HepG2 (cell line): ENCODE data around the gene C2orf42. TPM values are rescaled to one million over a fixed set of nuclear protein-coding genes. Genes with fewer than 3 reads are reported as not detected.
A peak's percentile ranks its signal among the peaks of the same experiment; 100 is the strongest.

Experiments used
- ARNT2 ChIP-seq: sonication (generic); formaldehyde crosslinking; IDR thresholded peaks from 2 replicates; pipeline ENCODE4 v1.8.0; 2022; ENCODE audit warnings: mild to moderate bottlenecking, low read depth, missing genetic modification reagents, moderate library complexity
- CHCHD3 ChIP-seq: sonication (generic); formaldehyde crosslinking; IDR thresholded peaks from 2 replicates; pipeline ENCODE4 v1.8.0; 2022; ENCODE audit warnings: mild to moderate bottlenecking, missing genetic modification reagents, moderate library complexity
- DZIP1 ChIP-seq: sonication (generic); formaldehyde crosslinking; IDR thresholded peaks from 2 replicates; pipeline ENCODE4 v1.5.0; 2020; ENCODE audit warnings: mild to moderate bottlenecking, missing genetic modification reagents
- EED ChIP-seq: sonication (generic); formaldehyde crosslinking; IDR thresholded peaks from 2 replicates; pipeline ENCODE4 v1.5.0; 2020; ENCODE audit warnings: mild to moderate bottlenecking, missing genetic modification reagents
- GLI4 ChIP-seq: sonication (generic); formaldehyde crosslinking; IDR thresholded peaks from 2 replicates; pipeline ENCODE4 v1.5.1; 2020; ENCODE audit warnings: missing genetic modification reagents, mild to moderate bottlenecking, moderate library complexity, borderline replicate concordance
- HNF4G ChIP-seq, 2 experiments: sonication (generic) in 1 of 2; formaldehyde crosslinking in 1 of 2; IDR thresholded peaks; 2 replicates each; pipeline versions ENCODE4 v1.4.0 to v1.6.1; 2011 to 2020; ENCODE audit warnings: borderline replicate concordance in 2 of 2, low read depth in 2 of 2, mild to moderate bottlenecking in 2 of 2, low read length in 1 of 2, missing genetic modification reagents in 1 of 2, moderate library complexity in 1 of 2
- HNRNPL ChIP-seq: fragments of 200-400 bp; formaldehyde crosslinking; IDR thresholded peaks from 2 replicates; pipeline ENCODE4 v1.6.1; 2017; ENCODE audit warnings: mild to moderate bottlenecking, low read depth, low read length
- NAIF1 ChIP-seq: sonication (generic); formaldehyde crosslinking; IDR thresholded peaks from 2 replicates; pipeline ENCODE4 v1.5.0; 2020; ENCODE audit warnings: mild to moderate bottlenecking, missing genetic modification reagents, borderline replicate concordance
- PCBP2 ChIP-seq: fragments of 200-400 bp; formaldehyde crosslinking; optimal IDR thresholded peaks from 2 replicates; pipeline ENCODE3; 2018; ENCODE audit warnings: low read length, low read depth; ENCODE audit not compliant: poor library complexity, severe bottlenecking
- RARA ChIP-seq: IDR thresholded peaks from 2 replicates; pipeline ENCODE4 v1.6.1; 2016; ENCODE audit warnings: missing genetic modification reagents, missing compliant biosample characterization
- SOX5 ChIP-seq: IDR thresholded peaks from 2 replicates; pipeline ENCODE4 v1.6.1; 2016; ENCODE audit warnings: borderline replicate concordance
- TMF1 ChIP-seq: sonication (generic); formaldehyde crosslinking; IDR thresholded peaks from 2 replicates; pipeline ENCODE4 v1.8.1; 2022; ENCODE audit warnings: low read depth, missing genetic modification reagents
- ZBTB7A ChIP-seq: sonication (generic); formaldehyde crosslinking; IDR thresholded peaks from 2 replicates; pipeline ENCODE4 v1.8.0; 2022; ENCODE audit warnings: mild to moderate bottlenecking, missing genetic modification reagents
- ZMAT3 ChIP-seq: sonication (generic); formaldehyde crosslinking; conservative IDR thresholded peaks from 2 replicates; pipeline ENCODE4 v1.7.0; 2021; ENCODE audit warnings: missing genetic modification reagents
- ZNF563 ChIP-seq: sonication (generic); formaldehyde crosslinking; IDR thresholded peaks from 2 replicates; pipeline ENCODE4 v1.8.0; 2022; ENCODE audit warnings: mild to moderate bottlenecking, moderate library complexity, missing genetic modification reagents
- ZNF678 ChIP-seq: sonication (generic); formaldehyde crosslinking; IDR thresholded peaks from 2 replicates; pipeline ENCODE4 v1.4.0; 2020; ENCODE audit warnings: mild to moderate bottlenecking, missing genetic modification reagents
- ZNF691 ChIP-seq: sonication (generic); formaldehyde crosslinking; IDR thresholded peaks from 2 replicates; pipeline ENCODE4 v1.4.0; 2020; ENCODE audit warnings: missing genetic modification reagents, low read depth, mild to moderate bottlenecking, borderline replicate concordance
- ZNF782 ChIP-seq: sonication (generic); formaldehyde crosslinking; IDR thresholded peaks from 2 replicates; pipeline ENCODE4 v1.4.0; 2020; ENCODE audit warnings: missing genetic modification reagents, mild to moderate bottlenecking, borderline replicate concordance
- ZNF816 ChIP-seq: sonication (generic); formaldehyde crosslinking; IDR thresholded peaks from 2 replicates; pipeline ENCODE4 v1.8.0; 2022; ENCODE audit warnings: missing genetic modification reagents, mild to moderate bottlenecking, borderline replicate concordance
- ZNF879 ChIP-seq: sonication (generic); formaldehyde crosslinking; IDR thresholded peaks from 2 replicates; pipeline ENCODE4 v1.8.1; 2023; ENCODE audit warnings: missing genetic modification reagents
- polyA plus RNA-seq, 8 experiments: library from polyadenylated mRNA; depleted of rRNA in 3 of 8; stranded (reverse) in 7 of 8; unstranded in 1 of 8; fragments of >200 nt; fragmentation: Illumina TruSeq in 4 of 8; extraction: Trizol in 4 of 8; gene quantifications; 2 replicates each; pipeline versions ENCODE4 v1.2.1 to v1.2.3, GENCODE V29; 2011 to 2016; ENCODE audit warnings: low read depth in 4 of 8, missing spikeins in 1 of 8, mixed read lengths in 1 of 8; ENCODE audit not compliant: insufficient read depth in 1 of 8
- total RNA-seq, 5 experiments: library from RNA; depleted of rRNA; stranded (reverse); fragments of >200 nt; fragmentation: Illumina TruSeq; extraction: Trizol; gene quantifications; 2 replicates each; pipeline ENCODE4 v1.2.3, GENCODE V29; 2016; ENCODE audit warnings: low read depth in 1 of 5
- TF ChIP-seq, protein P1 (sequence below): sonication (generic); formaldehyde crosslinking; conservative IDR thresholded peaks from 2 replicates; pipeline ENCODE4 v1.8.1; 2023; ENCODE audit warnings: missing genetic modification reagents
- TF ChIP-seq, protein P2 (sequence below): IDR thresholded peaks from 2 replicates; pipeline ENCODE4 v1.6.1; 2016

C2orf42 gene
- total and polyA plus RNA-seq, 2 of the 13 experiments (the other 11 are each of a cell fraction or from before 2014, with no cell fraction given) = 9.3 to 9.9 TPM

- TF ChIP-seq ZMAT3 (CRISPR knock-in tag) = no peak
- no peak for TF ChIP-seq NAIF1 (CRISPR knock-in tag)
- TF ChIP-seq RARA (CRISPR knock-in tag) = no peak
- TF ChIP-seq, protein P1, sequence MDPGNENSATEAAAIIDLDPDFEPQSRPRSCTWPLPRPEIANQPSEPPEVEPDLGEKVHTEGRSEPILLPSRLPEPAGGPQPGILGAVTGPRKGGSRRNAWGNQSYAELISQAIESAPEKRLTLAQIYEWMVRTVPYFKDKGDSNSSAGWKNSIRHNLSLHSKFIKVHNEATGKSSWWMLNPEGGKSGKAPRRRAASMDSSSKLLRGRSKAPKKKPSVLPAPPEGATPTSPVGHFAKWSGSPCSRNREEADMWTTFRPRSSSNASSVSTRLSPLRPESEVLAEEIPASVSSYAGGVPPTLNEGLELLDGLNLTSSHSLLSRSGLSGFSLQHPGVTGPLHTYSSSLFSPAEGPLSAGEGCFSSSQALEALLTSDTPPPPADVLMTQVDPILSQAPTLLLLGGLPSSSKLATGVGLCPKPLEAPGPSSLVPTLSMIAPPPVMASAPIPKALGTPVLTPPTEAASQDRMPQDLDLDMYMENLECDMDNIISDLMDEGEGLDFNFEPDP (CRISPR knock-in tag) = no peak
- no peak for TF ChIP-seq HNF4G (IDR thresholded peaks at IDR 0.05; ENCODE audit: borderline replicate concordance, low read depth, low read length)
- TF ChIP-seq HNF4G (CRISPR knock-in tag; IDR thresholded peaks at IDR 0.05; ENCODE audit: borderline replicate concordance, low read depth) = no peak
- no peak for TF ChIP-seq ARNT2 (CRISPR knock-in tag)
- no peak for TF ChIP-seq HNRNPL
- TF ChIP-seq ZNF879 (CRISPR knock-in tag) = no peak
- TF ChIP-seq PCBP2 = no peak
- peak; percentile 46; the same call in 1 of the 2 replicates for TF ChIP-seq CHCHD3 (CRISPR knock-in tag)
- TF ChIP-seq EED (CRISPR knock-in tag) = no peak
- peak; percentile 60; the same call in 1 of the 2 replicates for TF ChIP-seq ZNF691 (CRISPR knock-in tag)
- peak; percentile 44; the same call in 1 of the 2 replicates for TF ChIP-seq ZNF782 (CRISPR knock-in tag)
- no peak for TF ChIP-seq SOX5 (CRISPR knock-in tag)
- TF ChIP-seq ZBTB7A (CRISPR knock-in tag) = no peak
- TF ChIP-seq ZNF816 (CRISPR knock-in tag) = peak; percentile 0; the same call in 1 of the 2 replicates
- TF ChIP-seq, protein P2, sequence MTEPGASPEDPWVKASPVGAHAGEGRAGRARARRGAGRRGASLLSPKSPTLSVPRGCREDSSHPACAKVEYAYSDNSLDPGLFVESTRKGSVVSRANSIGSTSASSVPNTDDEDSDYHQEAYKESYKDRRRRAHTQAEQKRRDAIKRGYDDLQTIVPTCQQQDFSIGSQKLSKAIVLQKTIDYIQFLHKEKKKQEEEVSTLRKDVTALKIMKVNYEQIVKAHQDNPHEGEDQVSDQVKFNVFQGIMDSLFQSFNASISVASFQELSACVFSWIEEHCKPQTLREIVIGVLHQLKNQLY (CRISPR knock-in tag) = peak; percentile 46; the same call in 1 of the 2 replicates
- no peak for TF ChIP-seq ZNF678
- peak; percentile 68; the same call in 1 of the 2 replicates for TF ChIP-seq TMF1 (CRISPR knock-in tag)
- 0 out of 2 replicates have a peak, but pooled peaks have one; percentile 57 for TF ChIP-seq GLI4
- 0 out of 2 replicates have a peak, but pooled peaks have one; percentile 20 for TF ChIP-seq ZNF563 (CRISPR knock-in tag)
- TF ChIP-seq DZIP1 (CRISPR knock-in tag) = no peak
Observed at GRCh38 chr2:70143314-70144150, 47.3 kb downstream of the C2orf42 start (continued).
